GM18858 (cell line): Measurements from ENCODE around the gene GNS.

Experiments used
- ATAC-seq: cut with Tn5 transposase; IDR thresholded peaks from one replicate; pipeline ENCODE4 v1.9.1; 2021; ENCODE audit not compliant: unreplicated experiment

Gene GNS

DNA sequence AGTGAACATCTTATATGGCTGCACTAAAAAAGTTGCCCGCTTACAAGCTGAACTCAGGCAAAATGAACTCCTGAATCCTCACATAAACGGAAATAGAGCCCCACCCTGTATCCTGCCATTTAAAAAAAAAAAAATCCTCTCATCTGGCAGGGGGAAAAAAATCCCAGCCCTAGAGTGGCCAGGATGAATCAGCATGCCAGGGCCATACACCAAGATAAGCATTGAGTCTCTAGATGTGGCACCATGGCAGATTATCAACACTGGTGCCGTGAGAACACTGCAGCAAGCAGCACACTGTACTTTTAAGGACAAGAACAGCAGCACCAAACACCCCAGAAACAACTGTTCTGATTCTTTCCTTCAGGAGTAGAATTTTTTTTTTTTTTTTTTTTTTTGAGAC lies 83.4 kb downstream of the GNS start:
- ATAC-seq, result no peak

DNA sequence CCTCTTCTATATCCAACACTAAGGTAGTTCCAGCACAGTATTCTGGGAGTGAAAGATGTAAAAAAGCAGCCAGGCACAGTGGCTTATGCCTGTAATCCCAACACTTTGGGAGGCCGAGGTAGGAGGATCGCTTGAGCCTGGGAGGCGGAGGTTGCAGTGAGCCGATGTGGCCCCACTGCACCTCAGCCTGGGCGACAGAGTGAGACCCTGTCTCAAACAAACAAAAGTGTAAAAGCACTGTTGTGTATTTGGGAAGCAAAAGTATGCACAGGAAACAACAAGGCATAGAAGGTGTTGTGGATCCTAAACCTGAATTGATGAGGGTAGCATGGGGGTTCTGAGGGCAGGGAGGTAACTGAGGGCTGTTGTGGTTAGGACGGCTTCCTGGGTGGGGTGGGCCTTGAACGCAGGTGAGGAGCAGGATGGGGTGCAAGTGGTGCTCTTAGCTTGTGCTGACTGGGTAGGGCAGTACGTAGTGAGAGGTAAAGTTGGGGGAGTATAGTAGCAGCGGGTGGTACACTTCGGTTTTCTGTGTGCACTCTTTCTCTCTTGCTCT lies 84.8 kb downstream of the GNS start:
- ATAC-seq, result no peak

- no peak for ATAC-seq
Measured at GRCh38 chr12:64673490-64674169, 85.6 kb downstream of the GNS start.

GRCh38 chr12:64672925-64673409 lies 86.2 kb downstream of the GNS start:
- ATAC-seq, result no peak

GRCh38 chr12:64671681-64672080 lies 87.5 kb downstream of the GNS start:
- ATAC-seq, result no peak

GRCh38 chr12:64670919-64671639 lies 88.1 kb downstream of the GNS start:
- no peak for ATAC-seq

GRCh38 chr12:64670019-64670418 lies 89.2 kb downstream of the GNS start:
- no peak for ATAC-seq

DNA sequence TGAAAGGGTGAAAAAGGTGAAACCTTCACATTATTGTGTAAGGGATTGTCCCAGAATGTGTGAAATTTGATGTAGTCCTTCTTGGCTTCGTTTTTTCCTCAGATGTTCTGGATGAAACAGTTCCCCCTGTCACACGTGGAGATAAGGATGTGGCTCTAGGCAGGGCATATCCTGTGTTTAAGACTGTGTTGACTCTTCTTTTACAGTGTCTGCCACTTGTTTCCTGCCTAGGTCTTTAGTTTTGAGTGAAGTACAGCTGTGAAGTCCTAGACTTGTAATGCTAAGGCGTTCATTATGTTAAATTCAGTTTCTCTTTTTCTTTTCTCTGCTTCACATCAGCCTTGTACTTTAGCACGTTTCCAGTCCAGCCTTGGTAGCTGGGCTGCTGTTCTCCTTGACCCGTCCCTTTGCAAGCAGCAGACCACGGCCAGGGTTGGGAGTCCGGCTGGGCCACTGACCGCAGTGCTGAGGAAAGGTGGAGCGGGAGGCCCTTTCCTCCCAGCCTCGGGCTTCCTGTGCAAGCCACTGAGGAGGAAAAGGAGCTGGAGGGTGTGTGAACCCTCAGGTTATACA lies 89.8 kb downstream of the GNS start:
- ATAC-seq, result peak; percentile 74

DNA sequence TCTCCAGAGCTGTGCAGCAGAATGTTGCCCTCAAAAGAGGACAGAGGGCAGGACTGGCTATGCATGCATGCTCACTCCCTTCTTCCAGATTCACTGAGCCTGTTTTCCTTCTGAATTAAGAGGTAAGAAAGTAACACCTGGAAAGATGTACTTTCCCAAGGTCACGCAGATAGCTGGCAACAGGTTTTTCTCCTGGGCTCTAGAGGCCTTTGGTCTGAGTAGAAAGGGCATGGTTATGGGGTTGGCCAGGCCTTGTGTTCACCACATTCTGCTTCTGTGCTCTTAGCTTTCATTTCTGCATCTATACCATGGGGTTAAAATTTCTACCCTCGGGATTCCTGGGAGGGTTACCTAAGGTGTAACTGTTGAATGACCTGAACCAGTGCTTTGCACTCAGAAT lies 91.4 kb downstream of the GNS start:
- no peak for ATAC-seq

DNA sequence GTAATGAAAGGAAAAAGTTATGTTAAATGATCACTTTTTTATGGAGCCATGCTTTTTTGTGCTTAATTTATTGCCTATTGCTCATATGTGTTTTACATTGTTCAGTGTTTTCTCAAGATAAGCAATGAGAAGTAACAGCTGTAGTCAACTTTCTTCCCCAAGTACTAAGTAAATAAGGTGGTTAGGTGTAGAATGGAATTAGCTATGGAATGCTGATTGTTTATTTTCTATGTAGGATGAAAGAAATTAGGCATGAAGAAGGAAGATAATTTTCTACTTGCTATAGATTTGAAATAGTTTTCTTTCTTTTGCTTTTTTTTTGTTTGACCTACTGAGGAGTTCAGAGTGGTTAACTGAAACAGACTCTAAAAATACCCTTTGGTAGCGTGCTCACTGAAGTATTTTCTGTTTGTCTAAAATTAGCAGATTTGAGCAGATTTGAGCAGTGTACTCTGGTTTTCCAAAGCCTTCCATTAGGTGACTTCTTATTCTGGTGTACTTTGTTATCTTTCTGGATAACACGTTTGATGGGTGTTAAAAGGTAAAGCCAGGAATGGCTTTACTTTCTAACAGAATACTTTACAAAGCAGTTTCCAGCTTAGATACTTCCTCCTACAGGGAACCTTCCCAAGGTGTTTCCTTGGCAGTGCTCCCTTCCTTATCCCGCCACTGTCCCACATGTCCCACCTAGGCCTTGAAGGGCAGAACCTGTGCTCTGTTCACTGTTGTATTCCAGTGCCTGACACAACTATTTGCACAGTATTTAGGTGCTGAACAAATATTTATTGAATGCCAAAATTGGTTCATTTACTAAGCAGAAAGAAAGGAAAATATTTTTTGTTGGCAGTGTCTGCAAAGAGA lies 92.9 kb downstream of the GNS start:
- ATAC-seq, result no peak

GRCh38 chr12:64665514-64665913 lies 93.7 kb downstream of the GNS start:
- peak; percentile 27 for ATAC-seq
